Osteoblast (primary cell): Measurements from ENCODE around the gene WFDC2. TPM values are rescaled to one million over a fixed set of nuclear protein-coding genes. Genes with fewer than 3 reads are reported as not detected.

Source experiments
- DNase-seq: peaks from one replicate; pipeline ENCODE4 v3.0.0; 2011; ENCODE audit warnings: low spot score, mixed read lengths; ENCODE audit not compliant: insufficient read length; ENCODE audit errors: missing footprints
- H2AFZ ChIP-seq: 2 replicates; pipeline ENCODE4 v1.6.0; 2011; ENCODE audit warnings: mild to moderate bottlenecking, low read length
- H3K27ac ChIP-seq: 2 replicates; pipeline ENCODE4 v1.5.1; 2011; ENCODE audit warnings: mild to moderate bottlenecking, low read depth, low read length, moderate library complexity
- H3K27me3 ChIP-seq: 2 replicates; pipeline ENCODE4 v1.6.0; 2012; ENCODE audit warnings: mild to moderate bottlenecking, control low read depth, inconsistent platforms, low read length, moderate library complexity; ENCODE audit not compliant: insufficient read depth
- H3K36me3 ChIP-seq: 2 replicates; pipeline ENCODE4 v1.5.1; 2011; ENCODE audit warnings: mild to moderate bottlenecking, low read length, control low read depth, moderate library complexity; ENCODE audit not compliant: insufficient read depth
- H3K4me1 ChIP-seq: 2 replicates; pipeline ENCODE4 v1.5.1; 2011; ENCODE audit warnings: mild to moderate bottlenecking, low read length, control low read depth, moderate library complexity; ENCODE audit not compliant: insufficient read depth
- H3K4me2 ChIP-seq: 2 replicates; pipeline ENCODE4 v1.6.0; 2011; ENCODE audit warnings: mild to moderate bottlenecking, low read length; ENCODE audit not compliant: insufficient read depth
- H3K4me3 ChIP-seq: fragments of 200-600 bp; sonication (generic); 3 replicates; pipeline ENCODE4 v1.5.1; 2012; ENCODE audit warnings: mild to moderate bottlenecking, low read length, inconsistent platforms; ENCODE audit not compliant: insufficient read depth
- H3K79me2 ChIP-seq: 2 replicates; pipeline ENCODE4 v1.6.0; 2012; ENCODE audit warnings: mild to moderate bottlenecking, low read length, control low read depth, inconsistent platforms; ENCODE audit not compliant: insufficient read depth
- H3K9me3 ChIP-seq: 2 replicates; pipeline ENCODE4 v1.5.1; 2011; ENCODE audit warnings: low read depth, low read length, control low read depth
- H4K20me1 ChIP-seq: 2 replicates; pipeline ENCODE4 v1.6.0; 2012; ENCODE audit warnings: mild to moderate bottlenecking, low read length, control low read depth; ENCODE audit not compliant: insufficient read depth
- CTCF ChIP-seq: IDR thresholded peaks from 2 replicates; pipeline ENCODE4 v1.5.1; 2011; ENCODE audit warnings: mild to moderate bottlenecking, low read depth, low read length, moderate library complexity; ENCODE audit errors: extremely low read depth
- total RNA-seq: library from RNA; depleted of rRNA; stranded (reverse); fragments of >200 nt; gene quantifications from 2 replicates; pipeline ENCODE4 v1.2.3, GENCODE V29; 2012

The WFDC2 gene
- total RNA-seq, 1 donor, result not detected

- H2AFZ ChIP-seq, result no peak overlapping the region
- no peaks in the 10 kb centered on the region for H3K79me2 ChIP-seq
- peaks cover 10% of the 10 kb centered on the region for H3K27me3 ChIP-seq
- no peaks in the 10 kb centered on the region for H4K20me1 ChIP-seq
- no peak overlapping the region for H3K27ac ChIP-seq
- no peaks in the 10 kb centered on the region for H3K9me3 ChIP-seq
- no peak for TF ChIP-seq CTCF
- no peak for DNase-seq
- no peak overlapping the region for H3K4me3 ChIP-seq
- H3K4me2 ChIP-seq, result no peak overlapping the region
- H3K4me1 ChIP-seq, result no peaks in the 10 kb centered on the region
- no peaks in the 10 kb centered on the region for H3K36me3 ChIP-seq
Measured at GRCh38 chr20:45479822-45480221, 10.3 kb downstream of the WFDC2 start.

GRCh38 chr20:45484676-45485075, 15.1 kb downstream of the WFDC2 start:
- H3K36me3 ChIP-seq, result no peaks in the 10 kb centered on the region
- no peaks in the 10 kb centered on the region for H4K20me1 ChIP-seq
- H3K4me2 ChIP-seq, result no peak overlapping the region
- no peaks in the 10 kb centered on the region for H3K9me3 ChIP-seq
- H2AFZ ChIP-seq, result no peak overlapping the region
- no peak overlapping the region for H3K27ac ChIP-seq
- no peak overlapping the region for H3K4me3 ChIP-seq
- no peak for TF ChIP-seq CTCF
- H3K27me3 ChIP-seq, result peaks cover 17% of the 10 kb centered on the region
- H3K79me2 ChIP-seq, result no peaks in the 10 kb centered on the region
- H3K4me1 ChIP-seq, result no peaks in the 10 kb centered on the region
- DNase-seq, result no peak

- Histone ChIP-seq H3K4me3 (no peak overlapping the region), H3K27me3 (peaks cover 17% of the 10 kb centered on the region), H3K79me2 (no peaks in the 10 kb centered on the region), H4K20me1 (no peaks in the 10 kb centered on the region), H2AFZ (no peak overlapping the region), H3K4me2 (no peak overlapping the region), H3K9me3 (no peaks in the 10 kb centered on the region), H3K36me3 (no peaks in the 10 kb centered on the region), H3K27ac (no peak overlapping the region), H3K4me1 (no peaks in the 10 kb centered on the region)
- TF ChIP-seq CTCF, result no peak
- DNase-seq, result no peak
Measured at GRCh38 chr20:45485388-45485787, 15.8 kb downstream of the WFDC2 start.

- Histone ChIP-seq H3K4me1 (no peaks in the 10 kb centered on the region), H3K4me2 (no peak overlapping the region), H4K20me1 (no peaks in the 10 kb centered on the region), H3K27ac (no peak overlapping the region), H3K4me3 (no peak overlapping the region), H3K79me2 (no peaks in the 10 kb centered on the region), H3K9me3 (no peaks in the 10 kb centered on the region), H3K36me3 (no peaks in the 10 kb centered on the region), H2AFZ (no peak overlapping the region), H3K27me3 (peaks cover 17% of the 10 kb centered on the region)
- no peak for TF ChIP-seq CTCF
- no peak for DNase-seq
Measured at GRCh38 chr20:45487231-45487635, 17.7 kb downstream of the WFDC2 start.
